Measurements from ENCODE around the gene ATP1A4. TPM values are rescaled to one million over a fixed set of nuclear protein-coding genes. Genes with fewer than 3 reads are reported as not detected.

ATP1A4 gene
- total RNA-seq, 1 experiment from 2014 or later, result not detected

GRCh38 chr1:160204526-160205241, 53.3 kb downstream of the ATP1A4 start:
- Histone ChIP-seq H3K36me3 (peaks cover 40% of the 10 kb centered on the region), H3K27me3 (no peaks in the 10 kb centered on the region), H3K4me3 (peak overlapping the region; percentile 80), H3K9me3 (no peaks in the 10 kb centered on the region)
- no peak for DNase-seq

GRCh38 chr1:160205242-160206035, 54.0 kb downstream of the ATP1A4 start, which contains the start of gene PEA15:
Gene PEA15 (plus strand): TSS chr1:160205384. CDS start chr1:160211545, 6,161 bp downstream.
- Histone ChIP-seq H3K9me3 (no peaks in the 10 kb centered on the region), H3K4me3 (peak within 1 kb of the TSS; percentile 80), H3K27me3 (no peaks in the 10 kb centered on the region), H3K36me3 (peaks cover 48% of the 10 kb centered on the region)
- peak; percentile 80 for DNase-seq

GRCh38 chr1:160206036-160206389, 54.6 kb downstream of the ATP1A4 start:
- Histone ChIP-seq H3K36me3 (peaks cover 54% of the 10 kb centered on the region), H3K4me3 (peak overlapping the region; percentile 80), H3K27me3 (no peaks in the 10 kb centered on the region), H3K9me3 (no peaks in the 10 kb centered on the region)
- peak; percentile 74 for DNase-seq

- no peaks in the 10 kb centered on the region for H3K9me3 ChIP-seq
- peaks cover 59% of the 10 kb centered on the region for H3K36me3 ChIP-seq
- H3K27me3 ChIP-seq, result no peaks in the 10 kb centered on the region
- peak overlapping the region; percentile 80 for H3K4me3 ChIP-seq
- peak; percentile 70 for DNase-seq
Measured at GRCh38 chr1:160206421-160207117, 55.2 kb downstream of the ATP1A4 start.

- Histone ChIP-seq H3K4me3 (peak overlapping the region; percentile 80), H3K27me3 (no peaks in the 10 kb centered on the region), H3K9me3 (no peaks in the 10 kb centered on the region), H3K36me3 (peaks cover 65% of the 10 kb centered on the region)
- no peak for DNase-seq
Measured at GRCh38 chr1:160207118-160207650, 55.8 kb downstream of the ATP1A4 start.

GRCh38 chr1:160207771-160208556, 56.6 kb downstream of the ATP1A4 start:
- Histone ChIP-seq H3K9me3 (no peaks in the 10 kb centered on the region), H3K4me3 (no peak overlapping the region), H3K27me3 (no peaks in the 10 kb centered on the region), H3K36me3 (peaks cover 73% of the 10 kb centered on the region)
- no peak for DNase-seq

- Histone ChIP-seq H3K36me3 (peaks cover 80% of the 10 kb centered on the region), H3K9me3 (no peaks in the 10 kb centered on the region), H3K27me3 (no peaks in the 10 kb centered on the region), H3K4me3 (no peak overlapping the region)
- no peak for DNase-seq
Measured at GRCh38 chr1:160208557-160209320, 57.3 kb downstream of the ATP1A4 start.

GRCh38 chr1:160209321-160210046, 58.1 kb downstream of the ATP1A4 start:
- H3K9me3 ChIP-seq, result no peaks in the 10 kb centered on the region
- H3K36me3 ChIP-seq, result peaks cover 87% of the 10 kb centered on the region
- no peak overlapping the region for H3K4me3 ChIP-seq
- H3K27me3 ChIP-seq, result no peaks in the 10 kb centered on the region
- DNase-seq, result no peak

GRCh38 chr1:160210561-160210960, 59.2 kb downstream of the ATP1A4 start:
- DNase-seq, result no peak
- Histone ChIP-seq H3K27me3 (no peaks in the 10 kb centered on the region), H3K36me3 (peaks cover 95% of the 10 kb centered on the region), H3K9me3 (no peaks in the 10 kb centered on the region), H3K4me3 (no peak overlapping the region)

- no peaks in the 10 kb centered on the region for H3K9me3 ChIP-seq
Measured at GRCh38 chr1:160211046-160211790, 59.8 kb downstream of the ATP1A4 start.

GRCh38 chr1:160214481-160215140, 63.2 kb downstream of the ATP1A4 start:
- H3K36me3 ChIP-seq, result peaks cover 98% of the 10 kb centered on the region
- H3K27me3 ChIP-seq, result no peaks in the 10 kb centered on the region; the same call in 1 of the 2 replicates
- no peak for DNase-seq
- H3K4me3 ChIP-seq, result no peak overlapping the region
- no peaks in the 10 kb centered on the region for H3K9me3 ChIP-seq

More at GRCh38 chr1:160211046-160211790, 59.8 kb downstream of the ATP1A4 start:
- DNase-seq, result no peak
- Histone ChIP-seq H3K27me3 (no peaks in the 10 kb centered on the region), H3K4me3 (no peak overlapping the region), H3K36me3 (peaks cover 97% of the 10 kb centered on the region)

GRCh38 chr1:160216301-160216700, 64.9 kb downstream of the ATP1A4 start:
- H3K9me3 ChIP-seq, result no peaks in the 10 kb centered on the region
- H3K36me3 ChIP-seq, result peaks cover 94% of the 10 kb centered on the region
- DNase-seq, result no peak
- H3K27me3 ChIP-seq, result no peaks in the 10 kb centered on the region; the same call in 1 of the 2 replicates
- H3K4me3 ChIP-seq, result no peak overlapping the region

GRCh38 chr1:160217481-160218051, 66.2 kb downstream of the ATP1A4 start:
- no peaks in the 10 kb centered on the region; the same call in 1 of the 2 replicates for H3K27me3 ChIP-seq
- no peak overlapping the region for H3K4me3 ChIP-seq
- H3K9me3 ChIP-seq, result no peaks in the 10 kb centered on the region
- peaks cover 92% of the 10 kb centered on the region for H3K36me3 ChIP-seq
- no peak for DNase-seq

Data from MG63 (cell line).